Stimulated activated CD4-positive, alpha-beta T cell treated with anti-CD3 and anti-CD28 coated beads, TNF-alpha, amount 100 ng/mL, for 1 hour (primary cell): Measurements from ENCODE around the gene SYNM.
A peak's percentile ranks its signal among the peaks of the same experiment; 100 is the strongest.
"Not testable (repeated sequence)": the region's sequence is repeated elsewhere in the genome, so short reads cannot be mapped to it uniquely, and the experiment has no call there.

Experiments
- DNase-seq, 3 donors: peaks; one replicate each; pipeline ENCODE4 v3.0.0-alpha.2; 2020; ENCODE audit warnings: low read depth in 3 of 3, low spot score in 1 of 3

SYNM gene

GRCh38 chr15:99104788-99105513 lies at the start of gene SYNM:
SYNM (plus strand) TSS chr15:99105080; CDS start chr15:99105200, 120 bp downstream.
- DNase-seq, result no peak

- DNase-seq, result no peak
Observed at GRCh38 chr15:99055555-99056134, 49.2 kb upstream of the SYNM start.

DNA sequence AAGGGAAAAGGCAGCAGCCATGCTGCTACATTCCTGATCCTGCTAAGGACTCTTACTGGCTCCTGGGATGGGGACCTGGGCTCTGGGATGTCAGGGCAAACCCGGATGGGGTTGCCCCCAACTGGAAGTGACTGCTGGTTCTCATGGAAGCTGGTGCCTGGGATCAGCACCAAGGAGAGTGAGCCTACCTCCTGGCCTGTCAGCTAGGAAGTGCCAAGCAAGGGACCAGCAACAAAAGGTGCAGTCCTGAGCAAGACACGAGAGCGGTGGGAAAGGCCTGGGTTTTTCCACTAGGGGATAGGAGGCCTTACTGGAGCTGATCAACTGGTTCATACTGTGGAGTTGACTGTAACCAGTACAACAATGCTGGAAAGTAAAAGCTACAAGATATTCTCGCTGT lies 47.9 kb upstream of the SYNM start:
- no peak for DNase-seq

DNA sequence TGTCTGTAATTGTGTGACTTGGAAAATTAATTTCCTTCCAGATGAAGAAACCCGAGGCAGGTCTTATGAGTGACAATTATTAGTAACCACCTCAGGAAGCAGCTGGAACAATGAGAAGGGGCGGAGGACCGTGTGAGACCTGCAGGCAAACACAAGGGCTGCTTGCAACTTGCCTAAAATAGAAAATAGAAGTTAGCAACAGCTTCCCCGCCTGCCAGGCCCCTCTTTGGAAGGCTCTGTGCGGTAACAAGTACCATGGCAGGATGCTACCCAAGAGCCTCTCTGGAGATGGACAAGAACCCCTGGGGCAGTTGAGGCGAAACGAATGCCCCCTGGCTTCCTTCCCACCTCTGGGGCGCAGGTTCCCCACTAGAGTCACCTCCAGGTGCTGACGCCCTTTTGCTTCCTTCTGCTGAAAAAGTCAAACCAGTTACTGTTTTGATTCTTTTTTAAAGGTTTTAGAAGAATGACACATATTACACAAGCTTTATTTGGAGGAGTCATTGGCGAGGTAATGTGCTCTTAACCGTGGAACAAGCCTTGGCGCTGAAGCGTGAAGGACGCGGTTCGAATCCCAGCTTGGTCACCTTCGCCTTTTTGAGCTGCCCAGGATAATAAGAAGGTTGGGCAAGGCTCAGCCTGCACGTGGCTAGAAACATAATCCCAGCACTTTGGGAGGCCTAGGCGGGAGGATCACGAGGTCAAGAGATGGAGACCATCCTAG lies 47.0 kb upstream of the SYNM start:
- DNase-seq, result no peak

GRCh38 chr15:99058421-99058870 lies 46.4 kb upstream of the SYNM start:
- no peak for DNase-seq

DNA sequence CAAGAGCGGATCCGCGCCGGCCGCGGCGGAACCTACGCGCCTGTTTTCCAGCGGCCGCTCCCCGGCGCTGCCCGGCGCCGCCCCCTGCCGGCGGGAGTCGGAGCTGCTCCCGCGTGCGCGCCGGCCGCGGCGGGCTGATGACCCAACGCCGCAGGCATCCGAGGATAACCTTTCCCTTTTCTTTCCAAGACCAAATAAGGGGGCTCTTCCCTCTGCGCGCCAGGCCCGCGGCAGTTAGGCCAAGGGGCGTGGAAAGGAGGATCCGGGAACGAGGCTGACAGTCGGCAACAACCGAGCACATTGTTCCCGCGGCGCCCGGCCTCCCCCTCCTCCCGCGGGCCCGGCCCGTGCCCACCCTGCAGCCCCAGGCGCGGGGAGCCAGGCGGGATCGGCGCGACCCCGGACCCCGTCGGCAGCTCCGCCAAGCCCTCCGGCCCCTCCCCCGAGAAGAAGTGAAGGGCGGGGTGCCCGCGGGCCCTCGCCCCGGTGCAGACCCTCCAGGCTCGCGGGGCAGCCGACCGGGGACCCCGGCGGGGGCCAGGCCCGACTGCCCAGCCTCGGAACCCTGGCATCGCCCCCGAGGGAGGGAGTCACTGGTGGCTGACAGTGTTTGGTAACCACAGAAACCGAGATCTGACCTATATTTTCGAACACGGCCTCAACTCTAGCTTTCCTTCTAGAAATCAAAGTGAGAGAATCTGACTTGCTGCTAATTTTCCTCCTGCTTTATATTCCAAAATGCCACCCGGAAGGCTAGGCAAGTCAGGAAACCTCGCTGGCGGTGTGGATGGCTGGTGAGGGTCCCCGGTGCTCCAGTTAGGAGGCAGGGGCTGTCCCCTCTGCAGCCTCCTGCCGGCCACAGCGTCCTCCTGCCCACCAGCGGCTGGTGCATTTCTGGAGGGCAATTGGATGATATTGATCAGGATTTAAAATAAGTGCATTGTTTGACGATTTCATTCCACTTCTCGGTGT lies 45.6 kb upstream of the SYNM start:
- peak in 1 of 3 donors; percentile 41 for DNase-seq

GRCh38 chr15:99060186-99060585 lies 44.7 kb upstream of the SYNM start:
- DNase-seq, result not testable (repeated sequence)

GRCh38 chr15:99062226-99062625 lies 42.7 kb upstream of the SYNM start:
- DNase-seq, result no peak

- DNase-seq, result no peak
Observed at GRCh38 chr15:99068186-99068585, 36.7 kb upstream of the SYNM start.

GRCh38 chr15:99070208-99070607 lies 34.7 kb upstream of the SYNM start:
- DNase-seq, result no peak

- DNase-seq, result no peak
Observed at GRCh38 chr15:99071091-99071680, 33.7 kb upstream of the SYNM start.

DNA sequence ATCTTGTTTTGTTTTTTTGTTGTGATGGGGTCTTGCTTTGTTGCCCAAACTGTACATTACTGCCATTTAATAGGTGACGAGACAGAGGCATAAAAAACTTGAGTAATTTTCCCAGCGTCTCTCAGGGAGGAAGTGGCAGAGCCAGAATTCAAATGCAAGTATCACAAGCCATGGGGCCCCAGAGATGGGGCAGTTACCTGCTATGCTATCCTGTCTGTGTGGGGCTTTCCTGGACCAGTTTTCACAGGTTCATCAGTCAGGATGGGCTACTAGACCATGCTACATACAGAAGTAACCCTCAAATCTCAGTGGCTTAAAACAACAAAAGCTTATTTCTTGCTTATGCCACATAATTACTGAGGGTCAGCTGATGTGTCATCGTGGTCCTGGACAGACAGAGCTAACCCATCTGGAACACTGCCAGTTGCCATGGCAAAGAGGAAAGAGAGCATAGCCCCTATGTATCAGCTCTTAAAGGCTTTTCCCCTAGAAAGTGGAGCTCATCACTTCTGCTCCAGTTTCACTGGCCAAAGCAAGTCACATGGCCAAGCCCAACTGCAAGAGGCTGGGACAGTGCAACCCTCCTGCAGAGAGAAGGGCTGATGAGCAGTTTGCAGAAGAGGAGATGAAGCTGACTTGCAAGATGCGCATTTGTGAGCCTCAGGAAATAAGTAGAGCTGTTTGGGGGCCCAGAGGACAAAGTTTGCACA lies 31.7 kb upstream of the SYNM start:
- no peak for DNase-seq

- DNase-seq, result no peak
Observed at GRCh38 chr15:99074446-99074845, 30.4 kb upstream of the SYNM start.

- not testable (repeated sequence) for DNase-seq
Observed at GRCh38 chr15:99075059-99075652, 29.7 kb upstream of the SYNM start.

DNA sequence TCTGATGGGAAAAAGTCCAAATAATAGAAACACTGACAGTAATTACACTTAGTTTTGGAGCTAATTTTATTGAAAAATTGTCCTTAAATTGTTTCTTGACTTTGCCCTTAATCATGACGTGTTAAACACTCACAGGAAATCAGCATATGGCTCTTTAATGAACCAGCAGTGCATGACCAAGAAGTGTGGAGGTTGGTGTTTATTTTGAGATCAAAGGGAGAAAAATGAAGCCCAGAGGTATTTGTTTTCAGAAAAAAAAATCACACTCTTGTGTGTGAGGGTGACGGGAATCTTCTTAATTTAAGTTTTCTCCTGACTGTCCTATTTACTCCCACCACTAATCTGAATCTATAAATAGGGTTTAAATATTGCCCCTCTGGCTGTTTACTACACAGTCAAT lies 28.8 kb upstream of the SYNM start:
- no peak for DNase-seq

DNA sequence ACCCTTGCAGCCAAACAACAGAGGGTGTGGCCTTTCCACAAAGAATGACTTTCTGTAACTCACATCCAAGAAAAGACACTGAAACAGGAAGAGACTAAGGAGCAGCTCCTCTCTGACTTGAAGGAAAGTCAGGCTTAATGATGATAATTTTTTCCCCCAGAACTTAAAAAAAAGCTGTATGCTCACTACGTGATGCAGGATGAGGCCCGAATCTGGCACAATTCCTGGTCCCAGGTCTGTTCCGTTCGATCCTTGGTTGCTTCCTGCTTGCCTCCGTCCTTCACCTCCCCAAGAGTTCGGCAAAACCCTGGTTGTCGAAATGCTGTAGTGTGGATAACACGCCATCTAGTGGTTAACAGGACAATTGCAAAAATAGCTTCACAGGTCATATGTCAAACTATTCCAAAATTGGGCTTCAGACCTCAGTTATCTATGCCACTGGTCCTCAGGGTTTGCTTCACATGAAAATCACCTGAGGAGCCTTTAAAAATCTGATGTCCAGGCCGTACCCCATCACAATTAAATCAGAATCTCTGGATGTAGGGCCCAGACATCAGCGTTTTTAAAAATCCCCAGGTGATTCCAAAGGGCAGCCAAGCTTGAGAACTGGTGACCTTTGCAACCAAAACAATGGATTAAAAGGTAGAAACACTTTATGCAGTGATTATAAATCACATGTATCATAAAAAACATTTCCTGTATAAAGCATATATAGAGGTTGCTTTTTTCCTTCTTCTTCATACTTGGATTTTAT lies 28.1 kb upstream of the SYNM start:
- no peak for DNase-seq

- DNase-seq, result no peak
Observed at GRCh38 chr15:99082798-99083197, 22.1 kb upstream of the SYNM start.

DNA sequence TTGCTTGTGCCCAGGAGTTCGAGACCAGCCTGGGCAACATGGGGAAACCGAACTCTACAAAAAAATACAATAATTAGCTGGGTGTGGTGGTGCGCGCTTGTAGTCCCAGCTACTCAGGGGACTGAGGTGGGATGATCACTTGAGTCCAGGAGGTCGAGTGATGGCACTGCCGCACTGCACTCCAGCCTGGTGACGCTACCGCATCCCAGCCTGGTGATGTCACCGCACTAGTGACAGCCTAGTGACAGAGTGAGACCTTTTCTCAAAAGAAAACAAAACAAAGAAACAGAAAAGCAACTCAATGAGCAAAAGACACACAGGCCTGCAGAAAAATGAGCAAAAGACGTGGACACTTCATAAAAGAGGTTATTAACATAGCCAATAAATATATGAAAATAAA lies 19.9 kb upstream of the SYNM start:
- no peak for DNase-seq
